HG03457 (cell line): ENCODE measurements around the gene CEP68.
"Not testable (repeated sequence)": the region's sequence is repeated elsewhere in the genome, so short reads cannot be mapped to it uniquely, and the experiment has no call there.

Experiments used
- ATAC-seq: cut with Tn5 transposase; IDR thresholded peaks from one replicate; pipeline ENCODE4 v1.9.1; 2021; ENCODE audit warnings: moderate number of reproducible peaks; ENCODE audit not compliant: unreplicated experiment

CEP68 gene

GRCh38 chr2:65125457-65125856 lies 69.2 kb downstream of the CEP68 start:
- ATAC-seq, result not testable (repeated sequence)

- no peak for ATAC-seq
These were observed 72.3 kb downstream of the CEP68 start for GRCh38 chr2:65128297-65129190.

GRCh38 chr2:65129286-65129825 lies 73.1 kb downstream of the CEP68 start:
- peak; percentile 9 for ATAC-seq

GRCh38 chr2:65129826-65130663 lies 73.8 kb downstream of the CEP68 start, which contains the start of gene RAB1A:
Gene RAB1A, minus strand, starts transcription at chr2:65130106. Its CDS starts 191 bp downstream, at chr2:65129915.
- ATAC-seq, result peak; percentile 92

GRCh38 chr2:65130664-65131175 lies 74.5 kb downstream of the CEP68 start:
- ATAC-seq, result peak; percentile 16

GRCh38 chr2:65132930-65133329 lies 76.7 kb downstream of the CEP68 start:
- ATAC-seq, result not testable (repeated sequence)

GRCh38 chr2:65133626-65134025 lies 77.4 kb downstream of the CEP68 start:
- no peak for ATAC-seq

GRCh38 chr2:65134158-65134557 lies 77.9 kb downstream of the CEP68 start:
- ATAC-seq, result no peak

GRCh38 chr2:65136253-65136652 lies 80.0 kb downstream of the CEP68 start:
- no peak for ATAC-seq
